HepG2 (cell line): ENCODE data around the gene DSEL. TPM values are rescaled to one million over a fixed set of nuclear protein-coding genes. Genes with fewer than 3 reads are reported as not detected.

Source experiments
- ATAC-seq: fragments of 200-7000 bp; cut with Tn5 transposase; 3 replicates; pipeline ENCODE4 v1.9.1; 2020; ENCODE audit warnings: mild to moderate bottlenecking, moderate library complexity
- BruUV-seq: library from RNA; stranded (reverse); fragments of 400-500 nt; replicated peaks from 2 replicates; lab custom pipeline; 2021; lab: Mats Ljungman, UMichigan
- CTCF ChIA-PET: fragments of 300-600 bp; formaldehyde crosslinking; extraction: SDS; loops from one replicate; lab custom pipeline; 2021; ENCODE audit warnings: low total read pairs, inconsistent platforms, low intra/inter-chr PET ratio; lab: Yijun Ruan, JAX
- POLR2A ChIA-PET: fragments of 350-600 bp; sonication (Branson Sonifier 250); formaldehyde crosslinking; loops from one replicate; lab custom pipeline; 2020; ENCODE audit warnings: antibody characterized with exemption, inconsistent platforms; lab: Yijun Ruan, JAX
- DNase-seq: peaks from one replicate; pipeline ENCODE4 v3.0.0-alpha.2; 2015; ENCODE audit warnings: low spot score
- FAIRE-seq: peaks from 3 replicates; lab custom pipeline; 2011; peaks lifted over from hg19 to GRCh38; lab: Jason Lieb, UNC
- H2AFZ ChIP-seq: one replicate; pipeline ENCODE4 v1.6.1; 2011; ENCODE audit warnings: low read length, inconsistent platforms
- H3K27ac ChIP-seq: fragments of 300-600 bp; 3 replicates; pipeline ENCODE4 v1.8.0; 2011; ENCODE audit warnings: mixed run types, mild to moderate bottlenecking, mixed read lengths, low read length, inconsistent platforms; ENCODE audit not compliant: insufficient read depth; ENCODE audit errors: extremely low read length
- H3K27me3 ChIP-seq, 2 experiments: fragments of 200-600 bp in 1 of 2; 2 replicates in 1 of 2; 3 replicates in 1 of 2; pipeline versions ENCODE4 v1.6.0 to v1.8.0; 2011; ENCODE audit warnings: low read length in 2 of 2, mild to moderate bottlenecking in 2 of 2, moderate library complexity in 2 of 2, inconsistent platforms in 1 of 2; ENCODE audit not compliant: insufficient read depth in 2 of 2, control insufficient read depth in 1 of 2
- H3K36me3 ChIP-seq, 2 experiments: fragments of 200-600 bp in 1 of 2; replicated peaks in 1 of 2; 2 replicates in 1 of 2; 3 replicates in 1 of 2; pipeline versions ENCODE4 v1.5.1 to v1.8.0; 2011; ENCODE audit warnings: low read length in 2 of 2, inconsistent platforms in 1 of 2; ENCODE audit not compliant: insufficient read depth in 2 of 2, control insufficient read depth in 1 of 2
- H3K4me1 ChIP-seq: 2 replicates; pipeline ENCODE4 v1.5.1; 2012; ENCODE audit warnings: low read length, inconsistent platforms; ENCODE audit not compliant: insufficient read depth
- H3K4me2 ChIP-seq: 2 replicates; pipeline ENCODE4 v1.6.0; 2011; ENCODE audit warnings: low read depth, low read length, inconsistent platforms
- H3K4me3 ChIP-seq, 3 experiments: fragments of 200-600 bp in 1 of 3; sonication (generic), shearing (Covaris generic) in 1 of 3; replicated peaks in 1 of 3; 2 replicates each; pipeline ENCODE4 v1.5.1; 2011 to 2016; ENCODE audit warnings: low read length in 3 of 3, inconsistent platforms in 2 of 3, low read depth in 2 of 3, mild to moderate bottlenecking in 2 of 3, control low read depth in 1 of 3, mixed read lengths in 1 of 3; ENCODE audit not compliant: insufficient read depth in 1 of 3
- H3K79me2 ChIP-seq: one replicate; pipeline ENCODE4 v1.6.1; 2011; ENCODE audit warnings: low read length, inconsistent platforms; ENCODE audit not compliant: insufficient read depth
- H3K9ac ChIP-seq: 2 replicates; pipeline ENCODE4 v1.6.0; 2011; ENCODE audit warnings: mild to moderate bottlenecking, low read depth, low read length, inconsistent platforms; ENCODE audit not compliant: insufficient read depth
- H3K9me3 ChIP-seq: 2 replicates; pipeline ENCODE4 v1.5.1; 2012; ENCODE audit warnings: mild to moderate bottlenecking, low read length
- H4K20me1 ChIP-seq: 2 replicates; pipeline ENCODE4 v1.6.0; 2011; ENCODE audit warnings: inconsistent platforms, mild to moderate bottlenecking, low read length, moderate library complexity; ENCODE audit not compliant: insufficient read depth
- DDIT3 ChIP-seq: sonication (generic); formaldehyde crosslinking; IDR thresholded peaks from 2 replicates; pipeline ENCODE4 v1.4.0; 2020; ENCODE audit warnings: mild to moderate bottlenecking, missing genetic modification reagents
- FOSL2 ChIP-seq: sonication (generic); formaldehyde crosslinking; IDR thresholded peaks from 2 replicates; pipeline ENCODE4 v1.4.0; 2020; ENCODE audit warnings: missing genetic modification reagents
- HMGXB4 ChIP-seq, 2 experiments: sonication (generic) in 1 of 2; formaldehyde crosslinking in 1 of 2; IDR thresholded peaks; 2 replicates each; pipeline versions ENCODE4 v1.4.0 to v1.6.1; 2018 to 2020; ENCODE audit warnings: missing genetic modification reagents in 2 of 2, borderline replicate concordance in 1 of 2, low read depth in 1 of 2, mild to moderate bottlenecking in 1 of 2, missing biosample characterization in 1 of 2
- HNRNPK ChIP-seq: fragments of 200-400 bp; formaldehyde crosslinking; IDR thresholded peaks from 2 replicates; pipeline ENCODE4 v1.6.1; 2018; ENCODE audit warnings: low read length, low read depth, moderate library complexity, mild to moderate bottlenecking; ENCODE audit not compliant: poor library complexity, severe bottlenecking
- IRF1 ChIP-seq: sonication (generic); formaldehyde crosslinking; IDR thresholded peaks from 2 replicates; pipeline ENCODE4 v1.4.0; 2020; ENCODE audit warnings: low read depth, mild to moderate bottlenecking, missing genetic modification reagents
- ONECUT2 ChIP-seq: sonication (generic); formaldehyde crosslinking; IDR thresholded peaks from 2 replicates; pipeline ENCODE4 v1.4.0; 2020; ENCODE audit warnings: missing genetic modification reagents
- POLR2AphosphoS2 ChIP-seq: IDR thresholded peaks from 2 replicates; pipeline ENCODE4 v1.6.1; 2011; ENCODE audit warnings: low read depth, low read length, improper control_type of control experiment
- REST ChIP-seq, 2 experiments: IDR thresholded peaks; 2 replicates each; pipeline ENCODE4 v1.6.1; 2011 to 2012; ENCODE audit warnings: low read length in 2 of 2, borderline replicate concordance in 1 of 2, low read depth in 1 of 2, mild to moderate bottlenecking in 1 of 2, moderate library complexity in 1 of 2
- ZFP1 ChIP-seq: IDR thresholded peaks from 2 replicates; pipeline ENCODE4 v1.6.1; 2016
- WGBS: methylation state at CpG from one replicate; pipeline ENCODE4 v1.1.6; 2017; ENCODE audit warnings: low lambda C conversion rate; 5-methylcytosine and 5-hydroxymethylcytosine counted together
- in situ Hi-C: cut with HindIII; loops from 2 replicates; pipeline ENCODE4 v1.10.0; 2017; ENCODE audit warnings: low pct_unique_long_range_greater_than_20kb; ENCODE audit not compliant: extremely low pct_ligation_motif_present
- intact Hi-C: fragments of 100-400 bp; cut with micrococcal nuclease; formaldehyde crosslinking; loops from one replicate; pipeline ENCODE4 v1.10.0; 2022; ENCODE audit not compliant: unreplicated experiment
- polyA plus RNA-seq, 8 experiments: library from polyadenylated mRNA; depleted of rRNA in 3 of 8; stranded (reverse) in 7 of 8; unstranded in 1 of 8; fragments of >200 nt; fragmentation: Illumina TruSeq in 4 of 8; extraction: Trizol in 4 of 8; gene quantifications; 2 replicates each; pipeline versions ENCODE4 v1.2.1 to v1.2.3, GENCODE V29; 2011 to 2016; ENCODE audit warnings: low read depth in 4 of 8, missing spikeins in 1 of 8, mixed read lengths in 1 of 8; ENCODE audit not compliant: insufficient read depth in 1 of 8
- total RNA-seq, 5 experiments: library from RNA; depleted of rRNA; stranded (reverse); fragments of >200 nt; fragmentation: Illumina TruSeq; extraction: Trizol; gene quantifications; 2 replicates each; pipeline ENCODE4 v1.2.3, GENCODE V29; 2016; ENCODE audit warnings: low read depth in 1 of 5

DSEL gene
- total and polyA plus RNA-seq, 2 of the 13 experiments (the other 11 are each of a cell fraction or from before 2014, with no cell fraction given), result 0.07 to 0.11 TPM

- peak; percentile 36 for DNase-seq
- TF ChIP-seq ZFP1 (CRISPR knock-in tag) (peak; percentile 65; the same call in 1 of the 2 replicates), FOSL2 (peak; percentile 77), IRF1 (CRISPR knock-in tag) (no peak)
- Histone ChIP-seq H2AFZ (no peak overlapping the region), H3K9me3 (no peaks in the 10 kb centered on the region), H3K36me3 (no peaks in the 10 kb centered on the region), H3K4me1 (no peaks in the 10 kb centered on the region), H3K4me3 (no peak overlapping the region), H3K9ac (no peak overlapping the region), H3K27me3 (no peaks in the 10 kb centered on the region; a peak in 1 of 5 replicates), H3K4me2 (no peak overlapping the region), H3K79me2 (no peaks in the 10 kb centered on the region), H4K20me1 (no peaks in the 10 kb centered on the region), H3K27ac (no peak overlapping the region)
- no peak for FAIRE-seq
- in situ Hi-C loops, result no loop called here
- CTCF ChIA-PET, result no interaction called here
- POLR2A ChIA-PET, result no interaction called here
- peak; percentile 55; the same call in 1 of the 3 replicates for ATAC-seq
- intact Hi-C loops, result no loop called here
- WGBS, result 21% methylated on average over 3 of the region's 3 CpGs
- BruUV-seq, result no TSS peak
These were observed 9.0 kb upstream of the DSEL start for GRCh38 chr18:67525328-67526099.

GRCh38 chr18:67520351-67520921 is 3.9 kb upstream of the DSEL start:
- FAIRE-seq (no peak), ATAC-seq (no peak), DNase-seq (no peak)
- ChIA-PET POLR2A (no interaction called here), CTCF (no interaction called here)
- H3K36me3 ChIP-seq, result no peaks in the 10 kb centered on the region
- no peak overlapping the region for H3K27ac ChIP-seq
- peaks cover 7% of the 10 kb centered on the region for H3K4me1 ChIP-seq
- intact Hi-C loops, result no loop called here
- no peak overlapping the region for H3K4me2 ChIP-seq
- no TSS peak for BruUV-seq
- H3K27me3 ChIP-seq, result peaks cover 0 to 20% of the 10 kb centered on the region in 2 experiments; a peak in 2 of 5 replicates
- H3K79me2 ChIP-seq, result no peaks in the 10 kb centered on the region
- H3K9ac ChIP-seq, result no peak overlapping the region
- H4K20me1 ChIP-seq, result no peaks in the 10 kb centered on the region
- no peak overlapping the region for H3K4me3 ChIP-seq
- no peak overlapping the region for H2AFZ ChIP-seq
- no peaks in the 10 kb centered on the region for H3K9me3 ChIP-seq
- WGBS, result 2% methylated on average over 2 of the region's 2 CpGs
- in situ Hi-C loops, result no loop called here
- TF ChIP-seq HMGXB4 (CRISPR knock-in tag; IDR thresholded peaks at IDR 0.05; ENCODE audit: borderline replicate concordance in 1 of 2, low read depth in 1 of 2) (no peak), HNRNPK (no peak), REST (IDR thresholded peaks at IDR 0.05; ENCODE audit: borderline replicate concordance in 1 of 2, low read depth in 1 of 2, low read length in 2 of 2) (no peak), DDIT3 (CRISPR knock-in tag) (no peak), ONECUT2 (CRISPR knock-in tag) (no peak), POLR2AphosphoS2 (no peak)
